Esophagus squamous epithelium (tissue), 5 donors: ENCODE results near the gene ANKS1B. TPM values are rescaled to one million over a fixed set of nuclear protein-coding genes. Genes with fewer than 3 reads are reported as not detected.

ENCODE experiments used
- DNase-seq: peaks from one replicate; lab custom pipeline; 2025; lab: John Stamatoyannopoulos, UW
- H3K27ac ChIP-seq, 4 donors: fragments of 200-600 bp; sonication (generic); one replicate each; pipeline ENCODE4 v1.5.1; 2016 to 2019; ENCODE audit warnings: mild to moderate bottlenecking in 1 of 4
- H3K27me3 ChIP-seq, 4 donors: fragments of 200-600 bp; sonication (generic); 1 replicate in 3 of 4; 2 replicates in 1 of 4; pipeline versions ENCODE4 v1.5.1 to v1.6.0; 2017 to 2021; ENCODE audit warnings: antibody characterized with exemption in 1 of 4
- H3K36me3 ChIP-seq, 3 donors: fragments of 200-600 bp; sonication (generic); one replicate each; pipeline ENCODE4 v1.5.1; 2016 to 2019
- H3K4me1 ChIP-seq, 3 donors: fragments of 200-600 bp; sonication (generic); one replicate each; pipeline ENCODE4 v1.5.1; 2017 to 2019
- H3K4me3 ChIP-seq, 4 donors: fragments of 200-600 bp; sonication (generic); 1 replicate in 3 of 4; 2 replicates in 1 of 4; pipeline ENCODE4 v1.5.1; 2016 to 2019; ENCODE audit warnings: mild to moderate bottlenecking in 2 of 4, moderate library complexity in 1 of 4
- H3K9me3 ChIP-seq, 3 donors: fragments of 200-600 bp; sonication (generic); one replicate each; pipeline ENCODE4 v1.5.1; 2016 to 2019
- POLR2A ChIP-seq, 4 donors: fragments of 450-650 bp; IDR thresholded peaks; one replicate each; pipeline ENCODE4 v1.6.1; 2017; ENCODE audit warnings: antibody characterized with exemption in 4 of 4, mild to moderate bottlenecking in 4 of 4, moderate library complexity in 3 of 4
- WGBS, 2 donors: methylation state at CpG; one replicate each; pipeline ENCODE4 v1.1.5; 2018; 5-methylcytosine and 5-hydroxymethylcytosine counted together
- intact Hi-C: fragments of 100-400 bp; cut with DNase I; formaldehyde crosslinking; loops from one replicate; pipeline ENCODE4 v1.15.0; 2022
- total RNA-seq, 4 donors: library from RNA; depleted of rRNA; stranded (reverse); fragments of >200 nt; gene quantifications; one replicate each; pipeline ENCODE4 v1.1.0, GENCODE V29; 2016
- TF ChIP-seq, protein P1 (sequence below), 6 experiments: fragments of 450-650 bp in 4 of 6; fragments of 200-600 bp in 2 of 6; sonication (generic) in 2 of 6; IDR thresholded peaks; one replicate each; pipeline ENCODE4 v1.5.1; 2016 to 2019; ENCODE audit warnings: antibody characterized with exemption in 6 of 6, mild to moderate bottlenecking in 4 of 6, moderate library complexity in 4 of 6
- donor health status: DM: yes; HTN: yes; CAD: no.

The ANKS1B gene
- total RNA-seq, 4 donors from 2014 or later: 1.6 to 15.8 (median 8.1) TPM

DNA sequence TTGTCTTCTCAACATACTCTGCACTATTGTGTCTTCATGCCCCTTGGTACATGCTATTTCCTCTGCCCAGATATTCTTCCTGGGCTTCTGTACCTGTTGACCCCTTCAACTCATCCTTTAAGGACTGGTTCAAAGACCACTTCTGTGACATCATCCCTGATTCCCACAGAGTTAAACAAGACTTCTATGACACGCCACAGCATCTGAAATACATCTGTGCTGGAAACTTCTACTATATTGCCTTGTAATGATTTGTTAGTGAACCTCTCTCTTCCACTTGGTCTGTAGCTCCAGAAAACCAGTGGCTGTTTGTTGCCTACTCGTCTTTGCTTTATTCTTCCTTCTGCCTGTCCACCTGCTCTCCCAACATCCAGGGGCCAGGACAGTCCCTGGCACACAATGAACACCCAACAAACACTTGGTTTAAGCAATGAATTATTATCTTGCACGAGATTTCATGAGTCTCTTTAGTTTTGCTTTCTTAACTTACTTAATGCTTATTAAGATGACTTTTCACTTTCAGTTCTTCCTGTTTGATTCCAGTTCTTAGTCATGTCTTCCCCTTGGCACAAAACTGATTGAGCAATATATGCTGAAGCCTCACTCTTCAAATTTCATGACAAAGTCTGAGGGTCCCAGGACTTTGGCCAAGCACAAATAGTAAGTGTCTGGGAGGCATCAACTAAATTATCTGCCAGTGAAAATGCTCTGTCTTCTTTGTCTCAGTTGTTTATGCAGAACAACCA, 853.8 kb downstream of the ANKS1B start:
- TF ChIP-seq, protein P1, sequence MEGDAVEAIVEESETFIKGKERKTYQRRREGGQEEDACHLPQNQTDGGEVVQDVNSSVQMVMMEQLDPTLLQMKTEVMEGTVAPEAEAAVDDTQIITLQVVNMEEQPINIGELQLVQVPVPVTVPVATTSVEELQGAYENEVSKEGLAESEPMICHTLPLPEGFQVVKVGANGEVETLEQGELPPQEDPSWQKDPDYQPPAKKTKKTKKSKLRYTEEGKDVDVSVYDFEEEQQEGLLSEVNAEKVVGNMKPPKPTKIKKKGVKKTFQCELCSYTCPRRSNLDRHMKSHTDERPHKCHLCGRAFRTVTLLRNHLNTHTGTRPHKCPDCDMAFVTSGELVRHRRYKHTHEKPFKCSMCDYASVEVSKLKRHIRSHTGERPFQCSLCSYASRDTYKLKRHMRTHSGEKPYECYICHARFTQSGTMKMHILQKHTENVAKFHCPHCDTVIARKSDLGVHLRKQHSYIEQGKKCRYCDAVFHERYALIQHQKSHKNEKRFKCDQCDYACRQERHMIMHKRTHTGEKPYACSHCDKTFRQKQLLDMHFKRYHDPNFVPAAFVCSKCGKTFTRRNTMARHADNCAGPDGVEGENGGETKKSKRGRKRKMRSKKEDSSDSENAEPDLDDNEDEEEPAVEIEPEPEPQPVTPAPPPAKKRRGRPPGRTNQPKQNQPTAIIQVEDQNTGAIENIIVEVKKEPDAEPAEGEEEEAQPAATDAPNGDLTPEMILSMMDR (IDR thresholded peaks at IDR 0.05): no peak
- no peak for TF ChIP-seq POLR2A (IDR thresholded peaks at IDR 0.05)
- Histone ChIP-seq H3K36me3 (no peaks in the 10 kb centered on the region), H3K9me3 (no peaks in the 10 kb centered on the region), H3K4me1 (no peaks in the 10 kb centered on the region), H3K27ac (peak overlapping the region in 2 of 4 donors; percentile 13 to 31), H3K27me3 (no peaks in the 10 kb centered on the region), H3K4me3 (peak overlapping the region in 1 of 4 donors; percentile 41)
- WGBS, 2 donors: 43 to 47% methylated on average over 3 of the region's 3 CpGs
- intact Hi-C loops: no loop called here
- no peak for DNase-seq

DNA sequence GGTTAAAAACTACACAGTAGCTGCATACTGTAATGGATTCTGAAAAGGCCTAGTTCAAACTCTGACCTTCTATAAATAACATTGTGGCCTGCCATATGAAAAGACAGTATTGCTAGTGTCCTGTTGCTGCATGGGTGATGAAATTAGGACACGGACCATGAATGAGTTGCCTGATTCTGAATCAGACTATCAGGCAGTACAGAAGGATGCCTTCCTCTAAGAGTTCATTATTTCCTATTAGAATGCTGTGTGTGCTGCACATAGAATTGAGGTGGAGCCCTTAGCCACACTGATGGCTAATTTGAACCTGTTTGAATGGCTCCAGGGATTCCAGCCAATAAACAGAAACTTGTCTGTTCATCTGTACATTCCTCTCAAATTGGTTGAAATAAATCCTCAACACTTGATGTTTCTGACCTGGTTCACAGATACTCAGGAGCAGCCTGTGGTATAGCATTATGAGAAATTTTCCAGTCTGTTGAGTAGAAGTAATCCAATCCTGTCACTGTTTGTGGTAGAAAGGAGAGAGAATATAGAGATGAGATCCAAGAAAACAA, 856.4 kb downstream of the ANKS1B start:
- Histone ChIP-seq H3K9me3 (no peaks in the 10 kb centered on the region), H3K27ac (no peak overlapping the region), H3K27me3 (no peaks in the 10 kb centered on the region), H3K4me1 (no peaks in the 10 kb centered on the region), H3K36me3 (no peaks in the 10 kb centered on the region), H3K4me3 (no peak overlapping the region)
- DNase-seq: no peak
- intact Hi-C loops: no loop called here
- TF ChIP-seq, protein P1 (IDR thresholded peaks at IDR 0.05): no peak
- 0 to 59% methylated on average over 1 of the region's 1 CpG for WGBS, 2 donors

DNA sequence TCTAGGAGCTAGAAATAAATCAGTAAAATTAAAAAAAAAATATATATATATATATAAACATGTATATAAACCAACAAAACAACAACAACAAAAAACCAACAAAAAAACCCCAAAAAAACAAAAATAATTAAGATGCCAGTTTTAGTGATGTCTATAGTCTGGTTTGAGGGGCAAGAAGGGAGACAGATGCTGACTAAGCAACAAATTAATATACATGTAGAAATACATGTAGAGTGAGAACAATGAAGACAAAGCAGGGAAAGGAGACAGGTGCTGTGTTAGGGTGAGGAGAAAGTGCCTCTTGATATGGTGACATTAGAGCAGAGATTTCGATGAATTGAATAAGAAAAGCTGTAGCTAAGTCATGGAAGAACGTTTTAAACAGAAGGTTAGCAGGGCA, 861.8 kb downstream of the ANKS1B start:
- Histone ChIP-seq H3K4me1 (no peaks in the 10 kb centered on the region), H3K36me3 (no peaks in the 10 kb centered on the region), H3K9me3 (no peaks in the 10 kb centered on the region), H3K27me3 (no peaks in the 10 kb centered on the region), H3K4me3 (no peak overlapping the region), H3K27ac (no peak overlapping the region)
- no peak for TF ChIP-seq POLR2A (IDR thresholded peaks at IDR 0.05)
- TF ChIP-seq, protein P1 (IDR thresholded peaks at IDR 0.05): no peak
- 20 to 29% methylated on average over 2 of the region's 2 CpGs for WGBS, 2 donors
- intact Hi-C loops: no loop called here
- no peak for DNase-seq

DNA sequence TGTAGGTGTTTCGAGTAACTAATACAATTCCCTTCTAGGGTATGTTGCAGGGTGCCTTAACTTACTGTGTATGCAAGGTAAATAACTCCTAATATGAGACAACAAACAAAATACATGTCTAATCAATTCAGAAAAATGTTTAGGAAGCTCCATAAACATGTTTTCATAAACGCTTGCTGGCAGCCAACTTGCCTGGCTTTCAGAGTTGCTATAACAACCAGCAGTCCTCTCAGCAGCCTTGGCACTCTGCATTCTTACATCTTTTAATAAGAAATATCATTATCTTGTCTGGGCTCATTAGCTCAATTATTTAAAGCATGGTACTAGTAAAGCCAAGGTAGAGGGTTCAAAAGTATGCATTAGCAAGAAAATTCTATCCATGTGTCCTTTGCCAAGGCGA, 862.2 kb downstream of the ANKS1B start:
- intact Hi-C loops: no loop called here
- Histone ChIP-seq H3K9me3 (no peaks in the 10 kb centered on the region), H3K4me3 (no peak overlapping the region), H3K27ac (no peak overlapping the region), H3K4me1 (no peaks in the 10 kb centered on the region), H3K36me3 (no peaks in the 10 kb centered on the region), H3K27me3 (no peaks in the 10 kb centered on the region)
- 71 to 82% methylated on average over 3 of the region's 3 CpGs for WGBS, 2 donors
- DNase-seq: no peak
- TF ChIP-seq, protein P1 (IDR thresholded peaks at IDR 0.05): no peak
- TF ChIP-seq POLR2A (IDR thresholded peaks at IDR 0.05): no peak

DNA sequence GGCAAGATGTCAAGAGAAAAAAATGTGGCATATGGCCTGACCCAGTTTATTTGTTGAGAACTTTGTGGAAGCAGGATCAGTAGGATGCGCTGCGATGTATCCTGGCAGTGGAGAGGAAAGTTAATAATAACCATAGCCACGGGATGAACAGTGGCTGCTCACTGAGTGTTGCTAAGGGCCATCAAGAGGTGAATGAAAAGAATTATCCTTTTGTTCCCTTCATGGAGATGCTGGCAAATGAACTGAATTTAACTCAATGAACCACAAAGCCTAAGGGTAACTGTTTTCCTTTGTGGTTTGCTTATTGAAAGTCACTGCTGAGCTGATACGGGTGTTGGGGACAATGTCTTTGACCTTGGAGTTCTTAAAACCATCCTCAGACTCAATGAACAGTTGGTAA, 863.2 kb downstream of the ANKS1B start:
- TF ChIP-seq, protein P1 (IDR thresholded peaks at IDR 0.05): no peak
- TF ChIP-seq POLR2A (IDR thresholded peaks at IDR 0.05): no peak
- DNase-seq: no peak
- H3K4me1 ChIP-seq: no peaks in the 10 kb centered on the region
- H3K4me3 ChIP-seq: no peak overlapping the region
- H3K9me3 ChIP-seq: no peaks in the 10 kb centered on the region
- H3K27me3 ChIP-seq: no peaks in the 10 kb centered on the region
- H3K27ac ChIP-seq: no peak overlapping the region
- H3K36me3 ChIP-seq: no peaks in the 10 kb centered on the region
- intact Hi-C loops: no loop called here
- WGBS, 2 donors: 76% methylated on average over 4 of the region's 4 CpGs
